Smooth muscle cell (in vitro differentiated cells): Measurements from ENCODE around the gene RPS3. TPM values are rescaled to one million over a fixed set of nuclear protein-coding genes. Genes with fewer than 3 reads are reported as not detected.

ENCODE experiments used
- DNase-seq: peaks from one replicate; lab custom pipeline; 2025; ENCODE audit not compliant: unreplicated experiment; lab: John Stamatoyannopoulos, UW
- H2AFZ ChIP-seq: fragments of 200-600 bp; sonication (generic); 2 replicates; pipeline ENCODE4 v1.6.0; 2016; ENCODE audit warnings: antibody characterized with exemption, low read depth, mild to moderate bottlenecking
- H3F3A ChIP-seq: fragments of 200-600 bp; sonication (generic); 2 replicates; pipeline ENCODE4 v1.6.0; 2017; ENCODE audit warnings: antibody characterized with exemption, low read depth
- H3K27ac ChIP-seq: fragments of 200-600 bp; sonication (generic); 2 replicates; pipeline ENCODE4 v1.5.1; 2016; ENCODE audit warnings: low read depth, mild to moderate bottlenecking
- H3K27me3 ChIP-seq: fragments of 200-600 bp; sonication (generic); 2 replicates; pipeline ENCODE4 v1.6.1; 2016; ENCODE audit warnings: low read depth, mild to moderate bottlenecking
- H3K36me3 ChIP-seq: fragments of 200-600 bp; sonication (generic); 2 replicates; pipeline ENCODE4 v1.5.1; 2016; ENCODE audit warnings: low read depth
- H3K4me1 ChIP-seq: fragments of 200-600 bp; sonication (generic); 2 replicates; pipeline ENCODE4 v1.5.1; 2016; ENCODE audit warnings: low read depth
- H3K4me2 ChIP-seq: fragments of 200-600 bp; sonication (generic); 2 replicates; pipeline ENCODE4 v1.6.0; 2016; ENCODE audit warnings: mild to moderate bottlenecking
- H3K4me3 ChIP-seq: fragments of 200-600 bp; sonication (generic); 2 replicates; pipeline ENCODE4 v1.5.1; 2016; ENCODE audit warnings: mild to moderate bottlenecking
- H3K79me2 ChIP-seq: fragments of 200-600 bp; sonication (generic); 2 replicates; pipeline ENCODE4 v1.6.0; 2016; ENCODE audit warnings: low read depth, mild to moderate bottlenecking
- H3K9ac ChIP-seq: fragments of 200-600 bp; sonication (generic); 2 replicates; pipeline ENCODE4 v1.6.0; 2016; ENCODE audit warnings: low read depth
- H3K9me3 ChIP-seq: fragments of 200-600 bp; sonication (generic); replicated peaks from 2 replicates; pipeline ENCODE4 v1.5.1; 2016; ENCODE audit warnings: low read depth
- H4K20me1 ChIP-seq: fragments of 200-600 bp; sonication (generic); 2 replicates; pipeline ENCODE4 v1.6.0; 2016; ENCODE audit warnings: low read depth
- WGBS: methylation state at CpG from one replicate; pipeline ENCODE4 v1.1.7; 2016; ENCODE audit warnings: low lambda C conversion rate; 5-methylcytosine and 5-hydroxymethylcytosine counted together
- polyA plus RNA-seq: library from polyadenylated mRNA; unstranded; fragments of >200 nt; fragmentation: Nextera tagmentation; extraction: Ambion mirVana; gene quantifications from 2 replicates; pipeline ENCODE4 v1.2.1, GENCODE V29; 2016
- total RNA-seq: library from RNA; depleted of rRNA; stranded (reverse); fragments of >200 nt; gene quantifications from 2 replicates; pipeline ENCODE4 v1.2.3, GENCODE V29; 2014
- TF ChIP-seq, protein P1 (sequence below): fragments of 200-600 bp; sonication (generic); IDR thresholded peaks from 2 replicates; pipeline ENCODE4 v1.5.1; 2017; ENCODE audit warnings: borderline replicate concordance, mild to moderate bottlenecking, antibody characterized with exemption; ENCODE audit not compliant: insufficient read depth, poor library complexity, severe bottlenecking

The RPS3 gene
- total and polyA plus RNA-seq, 2 experiments from 2014 or later = 794 to 989 TPM

DNA sequence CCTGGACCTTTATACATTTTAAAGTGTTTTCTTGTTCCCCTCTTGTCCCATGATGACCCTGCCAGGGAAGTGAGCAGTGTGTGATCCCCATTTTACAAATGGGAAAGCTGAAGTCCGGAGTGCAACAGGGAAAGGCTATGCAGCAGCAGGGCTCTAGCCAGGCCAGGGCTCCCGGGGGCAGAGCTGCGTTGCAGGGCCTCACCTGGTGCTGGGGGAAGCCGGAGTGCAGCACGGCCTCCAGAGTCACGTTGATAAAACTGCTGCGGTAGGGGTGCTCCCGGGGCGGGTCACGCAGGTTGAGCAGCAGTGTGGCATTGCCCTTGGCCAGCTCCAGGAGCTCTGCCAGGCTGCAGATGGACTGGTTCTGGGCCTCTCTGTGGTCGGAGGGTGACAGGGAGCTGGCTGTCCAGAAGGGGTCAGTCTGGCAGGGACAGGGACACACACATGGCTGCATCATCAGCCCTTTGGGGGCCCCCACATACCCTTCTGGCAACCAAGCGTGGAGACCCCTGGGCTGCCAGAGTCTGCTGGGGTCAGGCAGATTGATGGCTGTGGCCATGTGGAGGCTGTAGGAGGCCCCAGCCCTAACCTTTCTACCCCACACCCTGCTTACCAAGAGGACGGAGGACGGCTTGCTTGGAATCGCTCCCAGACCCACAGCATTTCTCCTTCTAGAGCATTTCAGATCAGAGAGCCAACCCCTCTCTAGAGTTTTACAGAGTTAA, 43.0 kb downstream of the RPS3 start:
- no peaks in the 10 kb centered on the region for H3K36me3 ChIP-seq
- no peak overlapping the region for H3K27ac ChIP-seq
- H3K4me2 ChIP-seq = no peak overlapping the region
- no peaks in the 10 kb centered on the region for H3K9me3 ChIP-seq
- H3K4me1 ChIP-seq = no peaks in the 10 kb centered on the region
- no peak overlapping the region for H3K4me3 ChIP-seq
- no peaks in the 10 kb centered on the region for H3F3A ChIP-seq
- TF ChIP-seq, protein P1, sequence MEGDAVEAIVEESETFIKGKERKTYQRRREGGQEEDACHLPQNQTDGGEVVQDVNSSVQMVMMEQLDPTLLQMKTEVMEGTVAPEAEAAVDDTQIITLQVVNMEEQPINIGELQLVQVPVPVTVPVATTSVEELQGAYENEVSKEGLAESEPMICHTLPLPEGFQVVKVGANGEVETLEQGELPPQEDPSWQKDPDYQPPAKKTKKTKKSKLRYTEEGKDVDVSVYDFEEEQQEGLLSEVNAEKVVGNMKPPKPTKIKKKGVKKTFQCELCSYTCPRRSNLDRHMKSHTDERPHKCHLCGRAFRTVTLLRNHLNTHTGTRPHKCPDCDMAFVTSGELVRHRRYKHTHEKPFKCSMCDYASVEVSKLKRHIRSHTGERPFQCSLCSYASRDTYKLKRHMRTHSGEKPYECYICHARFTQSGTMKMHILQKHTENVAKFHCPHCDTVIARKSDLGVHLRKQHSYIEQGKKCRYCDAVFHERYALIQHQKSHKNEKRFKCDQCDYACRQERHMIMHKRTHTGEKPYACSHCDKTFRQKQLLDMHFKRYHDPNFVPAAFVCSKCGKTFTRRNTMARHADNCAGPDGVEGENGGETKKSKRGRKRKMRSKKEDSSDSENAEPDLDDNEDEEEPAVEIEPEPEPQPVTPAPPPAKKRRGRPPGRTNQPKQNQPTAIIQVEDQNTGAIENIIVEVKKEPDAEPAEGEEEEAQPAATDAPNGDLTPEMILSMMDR = no peak
- no peak overlapping the region for H2AFZ ChIP-seq
- H4K20me1 ChIP-seq = no peaks in the 10 kb centered on the region
- no peaks in the 10 kb centered on the region for H3K79me2 ChIP-seq
- no peaks in the 10 kb centered on the region for H3K27me3 ChIP-seq
- no peak overlapping the region for H3K9ac ChIP-seq
- no peak for DNase-seq
- 88% methylated on average over 15 of the region's 15 CpGs for WGBS

DNA sequence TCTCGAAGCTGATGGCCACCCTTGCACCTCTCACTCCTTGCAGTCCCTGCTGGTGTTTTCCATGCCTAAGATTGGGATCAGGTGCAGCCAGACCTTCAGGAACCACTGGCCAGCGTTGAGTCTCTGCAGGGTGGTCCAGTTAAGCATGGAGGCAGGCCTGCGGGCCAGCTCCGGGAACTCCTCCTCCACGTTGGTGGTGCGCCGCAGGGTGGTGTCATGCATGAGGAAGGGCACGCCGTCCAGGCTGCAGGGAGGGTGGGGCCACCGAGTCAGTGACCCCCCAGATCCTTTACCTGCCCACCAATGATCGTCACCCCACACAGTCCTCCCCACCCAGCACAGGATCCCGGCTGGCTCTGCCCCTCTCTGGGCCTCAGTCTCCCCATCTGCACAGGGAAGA, 43.7 kb downstream of the RPS3 start:
- Histone ChIP-seq H3K4me2 (no peak overlapping the region), H3K27me3 (no peaks in the 10 kb centered on the region), H3K9ac (no peak overlapping the region), H3K79me2 (no peaks in the 10 kb centered on the region), H4K20me1 (no peaks in the 10 kb centered on the region), H3K4me3 (no peak overlapping the region), H3K27ac (no peak overlapping the region), H3K4me1 (no peaks in the 10 kb centered on the region), H2AFZ (no peak overlapping the region), H3F3A (no peaks in the 10 kb centered on the region), H3K36me3 (no peaks in the 10 kb centered on the region), H3K9me3 (no peaks in the 10 kb centered on the region)
- WGBS = 90% methylated on average over 12 of the region's 12 CpGs
- no peak for DNase-seq
- TF ChIP-seq, protein P1 = no peak

- Histone ChIP-seq H3K27ac (no peak overlapping the region), H3K4me2 (no peak overlapping the region), H3K79me2 (no peaks in the 10 kb centered on the region), H3K36me3 (no peaks in the 10 kb centered on the region), H3K4me3 (no peak overlapping the region), H3K27me3 (no peaks in the 10 kb centered on the region), H3F3A (no peaks in the 10 kb centered on the region), H3K9ac (no peak overlapping the region), H2AFZ (no peak overlapping the region), H4K20me1 (no peaks in the 10 kb centered on the region), H3K4me1 (no peaks in the 10 kb centered on the region), H3K9me3 (no peaks in the 10 kb centered on the region)
- TF ChIP-seq, protein P1 = peak; percentile 91
- WGBS = 24% methylated on average over 6 of the region's 6 CpGs
- DNase-seq = peak; percentile 25
Observed at GRCh38 chr11:75445315-75445953, 46.1 kb downstream of the RPS3 start.

DNA sequence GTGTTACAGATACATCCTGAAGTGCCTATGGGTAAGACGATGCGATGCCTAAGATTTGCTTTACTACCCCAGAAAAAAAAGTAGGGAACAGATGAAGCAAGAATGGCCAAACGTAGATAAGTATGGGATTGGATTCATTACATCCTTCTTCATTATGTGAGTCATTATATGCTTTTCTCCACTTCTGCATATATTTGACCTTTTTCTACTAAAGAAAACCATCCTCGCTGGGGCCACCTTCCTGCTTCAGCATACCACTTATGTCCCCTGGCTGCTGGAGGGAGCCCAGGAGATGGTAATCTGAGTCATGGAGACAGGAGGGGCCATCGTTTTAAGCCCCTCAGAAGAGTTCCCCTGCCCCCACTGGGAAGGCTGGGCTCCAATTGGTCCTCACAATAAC, 48.1 kb downstream of the RPS3 start:
- H2AFZ ChIP-seq = no peak overlapping the region

More for the DNA sequence above, 48.1 kb downstream of the RPS3 start:
- Histone ChIP-seq H3K9ac (no peak overlapping the region), H3K4me1 (no peaks in the 10 kb centered on the region), H3K27ac (no peak overlapping the region), H3K36me3 (no peaks in the 10 kb centered on the region), H3F3A (no peaks in the 10 kb centered on the region), H4K20me1 (no peaks in the 10 kb centered on the region), H3K79me2 (no peaks in the 10 kb centered on the region), H3K4me2 (no peak overlapping the region), H3K9me3 (no peaks in the 10 kb centered on the region), H3K4me3 (no peak overlapping the region), H3K27me3 (no peaks in the 10 kb centered on the region)
- TF ChIP-seq, protein P1 = no peak
- no peak for DNase-seq
- 84% methylated on average over 5 of the region's 5 CpGs for WGBS
